IPS DF 6.9 (cell line): ENCODE data around the gene TBX15.
A peak's percentile ranks its signal among the peaks of the same experiment; 100 is the strongest.

ENCODE experiments used
- DNase-seq: peaks from one replicate; pipeline ENCODE4 v3.0.0-alpha.2; 2013; ENCODE audit warnings: low read depth, low spot score
- H3K27ac ChIP-seq: one replicate; pipeline ENCODE4 v1.5.1; 2013; ENCODE audit warnings: low read length, control low read depth
- H3K27me3 ChIP-seq: 2 replicates; pipeline ENCODE4 v1.6.1; 2013; ENCODE audit warnings: mild to moderate bottlenecking, low read length; ENCODE audit not compliant: control insufficient read depth, insufficient read depth
- H3K36me3 ChIP-seq: 2 replicates; pipeline ENCODE4 v1.6.1; 2013; ENCODE audit warnings: low read length; ENCODE audit not compliant: control insufficient read depth, insufficient read depth
- H3K4me1 ChIP-seq: 2 replicates; pipeline ENCODE4 v1.6.1; 2013; ENCODE audit warnings: low read length; ENCODE audit not compliant: control insufficient read depth, insufficient read depth
- H3K4me3 ChIP-seq: 2 replicates; pipeline ENCODE4 v1.5.1; 2013; ENCODE audit warnings: mild to moderate bottlenecking, low read length
- H3K9me3 ChIP-seq: 2 replicates; pipeline ENCODE4 v1.6.1; 2013; ENCODE audit warnings: low read length, inconsistent platforms; ENCODE audit not compliant: control insufficient read depth, insufficient read depth
- WGBS: extraction: QIAGEN DNeasy Blood & Tissue Kit; methylation state at CpG from one replicate; pipeline ENCODE4 v1.1.7; 2013; ENCODE audit warnings: mixed read lengths, missing lambda C conversion rate; ENCODE audit not compliant: insufficient read length, insufficient coverage; 5-methylcytosine and 5-hydroxymethylcytosine counted together

Gene TBX15

GRCh38 chr1:118944546-118944945 lies 43.6 kb downstream of the TBX15 start:
- Histone ChIP-seq H3K36me3 (no peaks in the 10 kb centered on the region), H3K4me3 (no peak overlapping the region), H3K9me3 (no peaks in the 10 kb centered on the region), H3K27me3 (no peaks in the 10 kb centered on the region), H3K4me1 (no peaks in the 10 kb centered on the region), H3K27ac (no peak overlapping the region)
- DNase-seq, result no peak
- no CpG with 5 or more reads among the region's 4 CpGs for WGBS

GRCh38 chr1:118944133-118944532 lies 44.0 kb downstream of the TBX15 start:
- Histone ChIP-seq H3K9me3 (no peaks in the 10 kb centered on the region), H3K27me3 (no peaks in the 10 kb centered on the region), H3K4me3 (no peak overlapping the region), H3K4me1 (no peaks in the 10 kb centered on the region), H3K27ac (no peak overlapping the region), H3K36me3 (no peaks in the 10 kb centered on the region)
- no peak for DNase-seq
- WGBS, result no CpG with 5 or more reads among the region's 2 CpGs

- no peak overlapping the region for H3K4me3 ChIP-seq
- no peaks in the 10 kb centered on the region for H3K9me3 ChIP-seq
- no peaks in the 10 kb centered on the region for H3K4me1 ChIP-seq
- no peaks in the 10 kb centered on the region for H3K27me3 ChIP-seq
- WGBS, result no CpG with 5 or more reads among the region's 3 CpGs
- no peaks in the 10 kb centered on the region for H3K36me3 ChIP-seq
- no peak for DNase-seq
- no peak overlapping the region for H3K27ac ChIP-seq
Measured at GRCh38 chr1:118940957-118941356, 47.2 kb downstream of the TBX15 start.

DNA sequence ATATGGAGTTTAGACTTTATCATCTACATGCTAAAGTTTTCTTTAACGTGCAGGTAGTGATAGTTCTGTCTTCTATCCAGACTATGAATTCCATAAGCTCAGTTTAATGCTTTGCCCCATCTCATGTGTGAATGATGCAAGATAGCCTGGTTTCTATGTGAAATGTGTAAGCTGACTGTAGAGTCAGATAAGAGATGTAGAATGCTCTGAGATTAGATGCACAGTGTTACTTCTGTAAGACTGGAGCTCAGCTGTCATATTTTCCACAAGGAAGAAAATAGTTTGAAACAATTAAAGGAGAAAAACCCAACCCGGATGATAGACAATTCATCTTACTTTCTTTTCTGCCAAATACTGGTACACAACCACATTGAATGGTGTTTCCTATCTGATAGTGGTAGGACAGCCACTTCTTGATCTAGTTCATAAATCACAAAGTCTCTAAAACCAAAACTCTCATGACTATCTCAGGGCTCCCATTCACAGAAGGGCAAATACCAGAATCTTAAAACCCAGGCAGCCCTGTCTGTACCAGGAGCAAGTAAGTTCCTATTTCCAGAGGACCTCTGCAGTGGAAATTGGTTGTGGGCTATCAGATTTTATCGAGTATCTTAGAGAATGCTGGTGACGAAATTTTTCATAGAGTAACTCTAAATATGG lies 50.6 kb downstream of the TBX15 start:
- DNase-seq, result no peak
- WGBS, result no CpG with 5 or more reads among the region's 4 CpGs
- Histone ChIP-seq H3K27ac (no peak overlapping the region), H3K27me3 (no peaks in the 10 kb centered on the region), H3K4me3 (no peak overlapping the region), H3K4me1 (no peaks in the 10 kb centered on the region), H3K36me3 (no peaks in the 10 kb centered on the region), H3K9me3 (no peaks in the 10 kb centered on the region)

GRCh38 chr1:118934706-118935105 lies 53.4 kb downstream of the TBX15 start:
- H3K4me1 ChIP-seq, result no peaks in the 10 kb centered on the region
- WGBS, result no CpG with 5 or more reads among the region's 1 CpG
- H3K27me3 ChIP-seq, result no peaks in the 10 kb centered on the region
- H3K4me3 ChIP-seq, result no peak overlapping the region
- H3K36me3 ChIP-seq, result no peaks in the 10 kb centered on the region
- no peak for DNase-seq
- H3K9me3 ChIP-seq, result no peaks in the 10 kb centered on the region
- H3K27ac ChIP-seq, result no peak overlapping the region

GRCh38 chr1:118933051-118933781 lies 54.9 kb downstream of the TBX15 start:
- DNase-seq, result no peak
- H3K9me3 ChIP-seq, result no peaks in the 10 kb centered on the region
- H3K27me3 ChIP-seq, result no peaks in the 10 kb centered on the region
- WGBS, result no CpG with 5 or more reads among the region's 1 CpG
- no peaks in the 10 kb centered on the region for H3K36me3 ChIP-seq
- H3K27ac ChIP-seq, result no peak overlapping the region
- no peaks in the 10 kb centered on the region for H3K4me1 ChIP-seq
- no peak overlapping the region for H3K4me3 ChIP-seq

DNA sequence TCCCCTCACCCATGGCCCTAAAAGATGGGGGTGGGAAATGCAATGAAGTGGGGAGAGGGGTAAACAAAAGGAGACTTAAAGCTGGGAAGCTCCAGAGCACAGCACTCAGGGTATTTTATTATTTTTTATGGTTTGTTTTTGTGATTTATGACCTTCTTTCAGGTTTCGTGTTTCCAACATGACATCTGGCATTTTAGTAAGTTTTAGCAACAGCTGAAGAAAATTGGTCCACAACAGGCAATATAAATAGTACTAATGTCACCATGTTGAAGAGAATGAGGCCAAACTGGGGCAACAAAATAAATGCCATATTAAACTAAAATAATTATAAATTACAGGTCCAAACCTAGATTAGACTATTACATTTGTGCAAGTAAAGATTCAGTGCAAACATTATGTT lies 56.3 kb downstream of the TBX15 start:
- Histone ChIP-seq H3K9me3 (no peaks in the 10 kb centered on the region), H3K27ac (no peak overlapping the region), H3K4me3 (no peak overlapping the region), H3K36me3 (no peaks in the 10 kb centered on the region), H3K27me3 (no peaks in the 10 kb centered on the region), H3K4me1 (no peaks in the 10 kb centered on the region)
- DNase-seq, result no peak
- WGBS, result no CpG with 5 or more reads among the region's 1 CpG

- H3K27ac ChIP-seq, result no peak overlapping the region
- H3K9me3 ChIP-seq, result no peaks in the 10 kb centered on the region
- peak; percentile 50 for DNase-seq
- H3K36me3 ChIP-seq, result no peaks in the 10 kb centered on the region
- WGBS, result no CpG with 5 or more reads among the region's 2 CpGs
- no peaks in the 10 kb centered on the region for H3K27me3 ChIP-seq
- H3K4me1 ChIP-seq, result no peaks in the 10 kb centered on the region
- no peak overlapping the region for H3K4me3 ChIP-seq
Measured at GRCh38 chr1:118928739-118929554, 59.2 kb downstream of the TBX15 start.

DNA sequence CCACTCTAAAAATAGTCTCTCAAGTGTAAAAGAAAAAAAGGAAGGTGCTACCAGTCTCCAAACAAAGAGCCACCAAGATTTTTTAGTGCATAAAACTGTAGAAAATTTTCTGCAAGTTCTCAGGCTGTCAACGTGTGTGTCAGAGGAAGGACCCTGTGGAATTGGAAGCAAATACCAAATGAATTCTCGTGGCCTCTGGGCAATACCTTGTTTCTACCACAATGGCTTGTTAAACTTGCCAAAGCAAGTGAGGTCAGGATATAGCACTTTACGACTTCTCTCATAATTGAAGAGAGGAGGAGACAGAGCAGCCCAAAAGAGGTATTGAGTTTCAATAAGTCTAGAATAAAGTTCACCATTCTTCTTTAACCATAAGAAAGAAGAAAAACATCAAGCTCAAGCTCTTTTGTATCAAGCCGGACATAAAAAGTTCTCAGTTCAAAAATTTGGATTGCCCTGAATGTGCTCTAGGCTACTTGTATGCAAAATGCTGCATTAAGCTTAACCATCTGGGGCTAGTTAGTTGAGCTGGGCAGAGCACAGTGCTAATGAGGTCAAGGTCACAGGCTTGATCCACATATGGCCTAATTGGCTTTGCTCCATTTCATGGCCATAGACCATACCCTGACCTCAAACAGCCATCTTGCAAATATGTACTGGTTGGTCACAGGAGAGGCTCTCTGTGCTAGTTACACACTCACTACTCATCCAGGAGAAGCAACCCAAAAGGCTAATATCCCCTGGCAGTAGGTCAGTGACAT lies 60.5 kb downstream of the TBX15 start:
- DNase-seq, result no peak
- Histone ChIP-seq H3K4me3 (no peak overlapping the region), H3K27ac (no peak overlapping the region), H3K9me3 (no peaks in the 10 kb centered on the region), H3K4me1 (no peaks in the 10 kb centered on the region), H3K36me3 (no peaks in the 10 kb centered on the region), H3K27me3 (no peaks in the 10 kb centered on the region)
- WGBS, result no CpG with 5 or more reads among the region's 4 CpGs

DNA sequence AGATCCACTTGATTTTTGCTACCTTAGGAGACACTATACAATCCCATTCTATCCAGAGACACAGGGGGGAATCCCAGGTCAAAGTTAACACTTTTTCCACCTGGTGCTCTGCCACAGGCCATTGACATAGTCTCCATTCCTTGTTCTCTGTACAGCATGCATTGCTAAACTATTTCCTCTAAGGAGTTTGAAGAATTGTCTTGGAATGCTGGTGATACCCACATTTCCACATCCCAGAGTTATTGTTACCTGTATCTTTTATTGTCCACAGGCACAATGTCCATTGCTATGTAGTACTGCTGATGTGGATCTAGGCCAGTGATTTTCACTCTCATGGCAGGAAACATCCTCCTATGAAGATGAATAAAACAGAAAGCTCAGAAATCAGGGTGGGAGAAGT lies 61.9 kb downstream of the TBX15 start:
- DNase-seq, result no peak
- no peaks in the 10 kb centered on the region for H3K36me3 ChIP-seq
- no peak overlapping the region for H3K4me3 ChIP-seq
- H3K9me3 ChIP-seq, result no peaks in the 10 kb centered on the region
- no peaks in the 10 kb centered on the region for H3K4me1 ChIP-seq
- no peak overlapping the region for H3K27ac ChIP-seq
- H3K27me3 ChIP-seq, result no peaks in the 10 kb centered on the region
